B cell (primary cell): ENCODE measurements around the gene DPH7.

Experiments used
- EZH2 ChIP-seq: IDR thresholded peaks from 2 replicates; pipeline ENCODE4 v1.6.1; 2012; ENCODE audit warnings: borderline replicate concordance, low read depth, mild to moderate bottlenecking, moderate library complexity, low read length; ENCODE audit not compliant: insufficient read depth, poor library complexity, severe bottlenecking
- TF ChIP-seq, protein P1 (sequence below): fragments of 200-600 bp; IDR thresholded peaks from one replicate; pipeline ENCODE4 v1.8.0; 2022; ENCODE audit warnings: antibody characterized with exemption, mild to moderate bottlenecking

DNA sequence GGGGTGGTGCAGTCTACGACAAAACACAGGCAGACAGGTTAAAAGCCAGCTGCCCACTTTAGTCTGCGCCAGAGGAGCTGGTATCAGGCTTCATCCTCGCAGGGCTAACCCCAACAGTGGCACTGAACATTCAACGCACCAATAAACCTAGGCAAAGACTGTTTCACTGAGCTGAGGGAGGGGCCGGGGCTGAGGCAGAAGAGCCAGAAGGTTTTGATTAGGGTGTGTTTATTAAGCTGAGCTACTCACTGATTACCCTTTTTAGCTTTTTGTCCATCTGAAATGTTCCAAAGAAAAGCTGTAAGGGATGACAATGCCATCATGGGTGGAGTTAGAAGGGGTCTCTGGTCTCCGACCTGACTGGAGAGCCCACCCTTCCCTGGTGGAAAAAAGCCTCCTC lies 10.2 kb upstream of the DPH7 start:
- TF ChIP-seq, protein P1, sequence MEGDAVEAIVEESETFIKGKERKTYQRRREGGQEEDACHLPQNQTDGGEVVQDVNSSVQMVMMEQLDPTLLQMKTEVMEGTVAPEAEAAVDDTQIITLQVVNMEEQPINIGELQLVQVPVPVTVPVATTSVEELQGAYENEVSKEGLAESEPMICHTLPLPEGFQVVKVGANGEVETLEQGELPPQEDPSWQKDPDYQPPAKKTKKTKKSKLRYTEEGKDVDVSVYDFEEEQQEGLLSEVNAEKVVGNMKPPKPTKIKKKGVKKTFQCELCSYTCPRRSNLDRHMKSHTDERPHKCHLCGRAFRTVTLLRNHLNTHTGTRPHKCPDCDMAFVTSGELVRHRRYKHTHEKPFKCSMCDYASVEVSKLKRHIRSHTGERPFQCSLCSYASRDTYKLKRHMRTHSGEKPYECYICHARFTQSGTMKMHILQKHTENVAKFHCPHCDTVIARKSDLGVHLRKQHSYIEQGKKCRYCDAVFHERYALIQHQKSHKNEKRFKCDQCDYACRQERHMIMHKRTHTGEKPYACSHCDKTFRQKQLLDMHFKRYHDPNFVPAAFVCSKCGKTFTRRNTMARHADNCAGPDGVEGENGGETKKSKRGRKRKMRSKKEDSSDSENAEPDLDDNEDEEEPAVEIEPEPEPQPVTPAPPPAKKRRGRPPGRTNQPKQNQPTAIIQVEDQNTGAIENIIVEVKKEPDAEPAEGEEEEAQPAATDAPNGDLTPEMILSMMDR, result no peak
- TF ChIP-seq EZH2, result no peak
